Measurements from ENCODE around the gene RPL10A.
"Not testable (repeated sequence)": the region's sequence is repeated elsewhere in the genome, so short reads cannot be mapped to it uniquely, and the experiment has no call there.

The RPL10A gene

DNA sequence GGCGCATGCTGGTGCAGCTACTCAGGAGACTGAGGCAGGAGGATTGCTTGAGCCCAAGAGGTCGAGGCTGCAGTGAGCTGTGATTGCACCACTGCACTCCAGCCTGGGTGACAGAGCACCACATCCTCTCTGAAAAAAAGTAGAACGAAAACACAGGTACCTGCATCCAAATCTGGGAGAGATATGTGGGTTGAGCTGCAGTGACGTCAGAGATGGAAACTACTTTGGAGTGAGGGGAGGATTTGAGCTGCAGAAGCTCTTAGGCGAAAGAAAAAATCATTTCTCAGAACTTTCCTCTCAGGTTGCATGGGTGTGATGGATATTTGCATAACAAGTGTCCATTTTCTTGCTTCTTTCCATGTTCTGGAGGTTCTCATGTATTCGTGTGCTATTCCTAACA is 48.5 kb downstream of the RPL10A start:
- TF ChIP-seq, protein P1, sequence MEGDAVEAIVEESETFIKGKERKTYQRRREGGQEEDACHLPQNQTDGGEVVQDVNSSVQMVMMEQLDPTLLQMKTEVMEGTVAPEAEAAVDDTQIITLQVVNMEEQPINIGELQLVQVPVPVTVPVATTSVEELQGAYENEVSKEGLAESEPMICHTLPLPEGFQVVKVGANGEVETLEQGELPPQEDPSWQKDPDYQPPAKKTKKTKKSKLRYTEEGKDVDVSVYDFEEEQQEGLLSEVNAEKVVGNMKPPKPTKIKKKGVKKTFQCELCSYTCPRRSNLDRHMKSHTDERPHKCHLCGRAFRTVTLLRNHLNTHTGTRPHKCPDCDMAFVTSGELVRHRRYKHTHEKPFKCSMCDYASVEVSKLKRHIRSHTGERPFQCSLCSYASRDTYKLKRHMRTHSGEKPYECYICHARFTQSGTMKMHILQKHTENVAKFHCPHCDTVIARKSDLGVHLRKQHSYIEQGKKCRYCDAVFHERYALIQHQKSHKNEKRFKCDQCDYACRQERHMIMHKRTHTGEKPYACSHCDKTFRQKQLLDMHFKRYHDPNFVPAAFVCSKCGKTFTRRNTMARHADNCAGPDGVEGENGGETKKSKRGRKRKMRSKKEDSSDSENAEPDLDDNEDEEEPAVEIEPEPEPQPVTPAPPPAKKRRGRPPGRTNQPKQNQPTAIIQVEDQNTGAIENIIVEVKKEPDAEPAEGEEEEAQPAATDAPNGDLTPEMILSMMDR (IDR thresholded peaks at IDR 0.05; ENCODE audit: low read length): no peak
- TF ChIP-seq EZH2 (IDR thresholded peaks at IDR 0.05; ENCODE audit: borderline replicate concordance, low read length): no peak
- no peak overlapping the region for H2AFZ ChIP-seq (ENCODE audit: low read length)
- H3K79me2 ChIP-seq (ENCODE audit: insufficient read depth, low read length): no peaks in the 10 kb centered on the region
- no peak overlapping the region for H3K4me3 ChIP-seq (ENCODE audit: low read depth, low read length, poor library complexity, severe bottlenecking)
- no peaks in the 10 kb centered on the region; the same call in 1 of the 2 replicates for H3K27me3 ChIP-seq (ENCODE audit: insufficient read depth, low read length)
- no peak overlapping the region for H3K27ac ChIP-seq (ENCODE audit: low read depth, low read length, poor library complexity, severe bottlenecking)
- no peak overlapping the region for H3K4me2 ChIP-seq (ENCODE audit: low read length)
- H3K9ac ChIP-seq (ENCODE audit: low read length): no peak overlapping the region
- H3F3A ChIP-seq (ENCODE audit: insufficient read depth, low read length): no peaks in the 10 kb centered on the region
- no peaks in the 10 kb centered on the region for H3K9me3 ChIP-seq (ENCODE audit: low read length)
- no peaks in the 10 kb centered on the region for H3K9me2 ChIP-seq (ENCODE audit: low read depth, low read length)
- no peaks in the 10 kb centered on the region for H3K36me3 ChIP-seq (ENCODE audit: insufficient read depth, low read length)
- H4K20me1 ChIP-seq (ENCODE audit: insufficient read depth, low read length): no peaks in the 10 kb centered on the region
- H3K4me1 ChIP-seq (ENCODE audit: insufficient read depth, low read length, severe bottlenecking): no peaks in the 10 kb centered on the region

DNA sequence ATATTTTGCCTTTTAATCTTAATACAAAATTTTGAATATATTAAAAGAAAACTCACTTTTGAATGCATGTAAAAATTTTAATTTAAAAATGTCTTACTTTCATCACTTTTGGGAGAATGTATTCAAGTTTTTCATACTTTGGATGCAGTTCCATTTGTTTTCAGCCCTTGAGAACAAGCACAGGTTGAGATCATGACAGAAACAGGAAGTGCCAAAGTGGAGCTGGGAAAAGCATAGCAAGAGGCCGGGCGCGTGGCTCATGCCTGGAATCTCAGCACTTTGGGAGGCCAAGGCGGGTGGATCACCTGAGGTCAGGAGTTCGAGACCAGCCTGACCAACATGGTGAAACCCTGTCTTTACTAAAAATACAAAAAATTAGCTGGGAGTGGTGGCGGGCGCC is 49.8 kb downstream of the RPL10A start:
- not testable (repeated sequence) for H3K9ac ChIP-seq (ENCODE audit: low read length); H3K9me3 ChIP-seq (ENCODE audit: low read length); H3K27me3 ChIP-seq (ENCODE audit: insufficient read depth, low read length); H3K79me2 ChIP-seq (ENCODE audit: insufficient read depth, low read length); H3K27ac ChIP-seq (ENCODE audit: low read depth, low read length, poor library complexity, severe bottlenecking); H3K4me3 ChIP-seq (ENCODE audit: low read depth, low read length, poor library complexity, severe bottlenecking); H3K4me1 ChIP-seq (ENCODE audit: insufficient read depth, low read length, severe bottlenecking); H2AFZ ChIP-seq (ENCODE audit: low read length); H3F3A ChIP-seq (ENCODE audit: insufficient read depth, low read length); H3K4me2 ChIP-seq (ENCODE audit: low read length); H3K9me2 ChIP-seq (ENCODE audit: low read depth, low read length); H3K36me3 ChIP-seq (ENCODE audit: insufficient read depth, low read length); H4K20me1 ChIP-seq (ENCODE audit: insufficient read depth, low read length)

DNA sequence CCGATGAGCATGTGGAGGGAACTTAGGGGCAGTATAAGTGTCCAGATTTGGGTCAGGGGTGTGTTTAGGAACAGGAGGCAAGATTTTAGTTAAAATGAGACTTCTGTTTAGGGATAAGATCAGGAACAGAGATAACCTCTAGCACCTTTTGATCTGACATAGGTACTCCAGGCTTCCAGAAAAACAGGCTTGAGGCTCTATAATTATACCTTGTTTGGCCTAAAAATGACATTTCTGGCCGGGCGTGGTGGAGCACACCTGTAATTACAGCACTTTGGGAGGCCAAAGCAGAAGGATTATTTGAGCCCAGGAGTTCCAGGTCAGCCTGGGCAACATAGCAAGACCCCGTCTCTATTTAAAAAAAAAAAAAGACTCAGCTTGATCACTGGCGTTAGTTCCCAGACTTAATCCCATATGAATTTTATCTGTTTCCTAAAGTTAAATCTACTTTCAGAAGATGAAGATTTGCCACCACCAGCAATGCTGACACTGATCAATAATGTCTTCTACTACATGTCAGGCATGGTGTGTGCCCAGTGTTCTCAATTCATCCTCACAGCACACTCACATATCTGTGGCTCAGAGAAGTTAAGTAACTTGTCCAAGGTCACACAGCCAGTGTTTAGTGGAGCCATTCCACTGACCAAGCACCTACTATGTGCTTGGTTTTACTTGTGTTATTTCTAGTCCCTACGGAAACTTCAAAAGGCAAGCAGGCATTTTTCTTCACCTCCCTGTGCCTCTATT is 50.5 kb downstream of the RPL10A start:
- H3K27me3 ChIP-seq (ENCODE audit: insufficient read depth, low read length): no peaks in the 10 kb centered on the region
- H3K9me3 ChIP-seq (ENCODE audit: low read length): no peaks in the 10 kb centered on the region
- H3K79me2 ChIP-seq (ENCODE audit: insufficient read depth, low read length): no peaks in the 10 kb centered on the region
- no peaks in the 10 kb centered on the region for H3K9me2 ChIP-seq (ENCODE audit: low read depth, low read length)
- no peaks in the 10 kb centered on the region for H3K36me3 ChIP-seq (ENCODE audit: insufficient read depth, low read length)
- no peak overlapping the region for H3K4me2 ChIP-seq (ENCODE audit: low read length)
- H3F3A ChIP-seq (ENCODE audit: insufficient read depth, low read length): no peaks in the 10 kb centered on the region
- no peak overlapping the region for H3K9ac ChIP-seq (ENCODE audit: low read length)
- H2AFZ ChIP-seq (ENCODE audit: low read length): no peak overlapping the region
- H3K27ac ChIP-seq (ENCODE audit: low read depth, low read length, poor library complexity, severe bottlenecking): no peak overlapping the region
- H3K4me1 ChIP-seq (ENCODE audit: insufficient read depth, low read length, severe bottlenecking): peaks cover 9% of the 10 kb centered on the region
- no peaks in the 10 kb centered on the region for H4K20me1 ChIP-seq (ENCODE audit: insufficient read depth, low read length)
- H3K4me3 ChIP-seq (ENCODE audit: low read depth, low read length, poor library complexity, severe bottlenecking): no peak overlapping the region
- no peak for TF ChIP-seq EZH2 (IDR thresholded peaks at IDR 0.05; ENCODE audit: borderline replicate concordance, low read length)
- TF ChIP-seq, protein P1 (IDR thresholded peaks at IDR 0.05; ENCODE audit: low read length): no peak

Data from OCI-LY1 (cell line).